GM21825 (cell line): Measurements from ENCODE around the gene PTGR3.

Source experiments
- ATAC-seq: cut with Tn5 transposase; IDR thresholded peaks from one replicate; pipeline ENCODE4 v1.9.1; 2021; ENCODE audit warnings: mild to moderate bottlenecking, moderate library complexity; ENCODE audit not compliant: unreplicated experiment

PTGR3 gene

GRCh38 chr18:75209129-75209950, at the start of gene PTGR3:
Gene PTGR3 (minus strand): TSS chr18:75209139. CDS start chr18:75209058, 81 bp downstream.
- peak; percentile 46 for ATAC-seq

- no peak for ATAC-seq
Measured at GRCh38 chr18:75257605-75258004, 48.7 kb upstream of the PTGR3 start.

GRCh38 chr18:75256376-75256775, 47.4 kb upstream of the PTGR3 start:
- no peak for ATAC-seq

GRCh38 chr18:75255094-75255493, 46.2 kb upstream of the PTGR3 start:
- ATAC-seq: no peak

GRCh38 chr18:75253784-75254183, 44.8 kb upstream of the PTGR3 start:
- no peak for ATAC-seq

GRCh38 chr18:75253043-75253442, 44.1 kb upstream of the PTGR3 start:
- no peak for ATAC-seq

GRCh38 chr18:75252136-75252535, 43.2 kb upstream of the PTGR3 start:
- ATAC-seq: no peak

GRCh38 chr18:75251466-75251865, 42.5 kb upstream of the PTGR3 start:
- ATAC-seq: no peak

- ATAC-seq: no peak
Measured at GRCh38 chr18:75250471-75250821, 41.5 kb upstream of the PTGR3 start.

GRCh38 chr18:75249672-75250470, 40.9 kb upstream of the PTGR3 start:
- ATAC-seq: no peak

- ATAC-seq: no peak
Measured at GRCh38 chr18:75249175-75249518, 40.2 kb upstream of the PTGR3 start.

GRCh38 chr18:75248426-75249174, 39.7 kb upstream of the PTGR3 start:
- ATAC-seq: no peak

GRCh38 chr18:75247611-75248421, 38.9 kb upstream of the PTGR3 start:
- peak; percentile 56 for ATAC-seq

- no peak for ATAC-seq
Measured at GRCh38 chr18:75246721-75247610, 38.0 kb upstream of the PTGR3 start.

- no peak for ATAC-seq
Measured at GRCh38 chr18:75244351-75245313, 35.7 kb upstream of the PTGR3 start.

GRCh38 chr18:75241705-75242104, 32.8 kb upstream of the PTGR3 start:
- ATAC-seq: no peak

- no peak for ATAC-seq
Measured at GRCh38 chr18:75240433-75240832, 31.5 kb upstream of the PTGR3 start.

- ATAC-seq: no peak
Measured at GRCh38 chr18:75238786-75239185, 29.8 kb upstream of the PTGR3 start.

GRCh38 chr18:75238100-75238499, 29.2 kb upstream of the PTGR3 start:
- ATAC-seq: no peak
